Thyroid gland (tissue), 4 donors: Measurements from ENCODE around the gene FKBP2.

Source experiments
- CTCF ChIP-seq, 6 experiments: fragments of 200-600 bp in 3 of 6; fragments of 450-650 bp in 3 of 6; sonication (generic) in 3 of 6; IDR thresholded peaks; one replicate each; pipeline ENCODE4 v1.5.1; 2016 to 2019; ENCODE audit warnings: antibody characterized with exemption in 6 of 6, mild to moderate bottlenecking in 2 of 6, inconsistent platforms in 1 of 6, moderate library complexity in 1 of 6
- POLR2A ChIP-seq, 2 donors: fragments of 450-650 bp; IDR thresholded peaks; one replicate each; pipeline ENCODE4 v1.6.1; 2017; ENCODE audit warnings: antibody characterized with exemption in 2 of 2, mild to moderate bottlenecking in 2 of 2, moderate library complexity in 1 of 2

DNA sequence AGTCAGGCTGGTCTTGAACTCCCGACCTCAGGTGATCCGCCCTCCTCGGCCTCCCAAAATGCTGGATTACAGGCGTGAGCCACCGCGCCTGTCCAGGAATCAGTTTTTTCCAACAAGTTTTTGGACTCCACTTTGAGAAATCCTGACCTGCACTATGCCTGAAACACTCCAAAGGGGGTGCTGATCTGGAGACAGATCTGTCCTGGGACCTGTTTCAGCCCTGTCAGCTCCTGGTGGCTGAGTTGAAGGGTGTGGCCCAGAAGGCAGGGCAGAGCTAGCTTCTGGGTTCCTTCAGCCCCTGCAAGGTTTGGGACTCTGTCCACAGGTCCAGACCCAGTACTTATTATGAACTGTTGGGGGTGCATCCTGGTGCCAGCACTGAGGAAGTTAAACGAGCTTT, 9.3 kb upstream of the FKBP2 start:
- TF ChIP-seq CTCF (IDR thresholded peaks at IDR 0.05) (no peak), POLR2A (IDR thresholded peaks at IDR 0.05) (no peak)
